ENCODE measurements around the gene ACTL10. TPM values are rescaled to one million over a fixed set of nuclear protein-coding genes. Genes with fewer than 3 reads are reported as not detected.

Gene ACTL10
- polyA plus RNA-seq, 3 donors from 2014 or later = 3.4 to 7.0 (median 3.9) TPM

GRCh38 chr20:33709905-33710541, 43.3 kb downstream of the ACTL10 start:
- Mint-ChIP-seq H3K27me3 (ENCODE audit: low read depth in 3 of 3) (peaks cover 0 to 2% (median 1%) of the 10 kb centered on the region in 3 donors), H3K27ac (peak overlapping the region in 1 of 6 donors; percentile 28), H3K4me3 (no peak overlapping the region), H3K4me1 (no peaks in the 10 kb centered on the region), H3K36me3 (peaks cover 24 to 33% (median 33%) of the 10 kb centered on the region in 3 donors), H3K9me3 (no peaks in the 10 kb centered on the region)
- no peak for DNase-seq

GRCh38 chr20:33710681-33711445, 44.1 kb downstream of the ACTL10 start:
- no peak for DNase-seq
- H3K4me3 Mint-ChIP-seq = no peak overlapping the region
- H3K27me3 Mint-ChIP-seq (ENCODE audit: low read depth in 3 of 3) = peaks cover 0 to 2% (median 1%) of the 10 kb centered on the region in 3 donors
- no peaks in the 10 kb centered on the region for H3K9me3 Mint-ChIP-seq
- H3K36me3 Mint-ChIP-seq = peaks cover 24 to 33% (median 33%) of the 10 kb centered on the region in 3 donors
- H3K4me1 Mint-ChIP-seq = no peaks in the 10 kb centered on the region
- no peak overlapping the region for H3K27ac Mint-ChIP-seq

GRCh38 chr20:33711446-33711738, 44.6 kb downstream of the ACTL10 start:
- H3K9me3 Mint-ChIP-seq = no peaks in the 10 kb centered on the region
- H3K27me3 Mint-ChIP-seq (ENCODE audit: low read depth in 3 of 3) = peaks cover 0 to 2% (median 1%) of the 10 kb centered on the region in 3 donors
- no peak for DNase-seq
- no peak overlapping the region for H3K27ac Mint-ChIP-seq
- H3K4me1 Mint-ChIP-seq = peaks cover 0 to 4% of the 10 kb centered on the region in 2 donors
- peaks cover 24 to 37% (median 36%) of the 10 kb centered on the region in 3 donors for H3K36me3 Mint-ChIP-seq
- H3K4me3 Mint-ChIP-seq = no peak overlapping the region

- no peak overlapping the region for H3K4me3 Mint-ChIP-seq
- peaks cover 0 to 2% (median 1%) of the 10 kb centered on the region in 3 donors for H3K27me3 Mint-ChIP-seq (ENCODE audit: low read depth in 3 of 3)
- peaks cover 8 to 15% of the 10 kb centered on the region in 2 donors for H3K4me1 Mint-ChIP-seq
- peaks cover 24 to 34% (median 31%) of the 10 kb centered on the region in 3 donors for H3K36me3 Mint-ChIP-seq
- no peak for DNase-seq
- no peak overlapping the region for H3K27ac Mint-ChIP-seq
- H3K9me3 Mint-ChIP-seq = no peaks in the 10 kb centered on the region
These were observed 47.2 kb downstream of the ACTL10 start for GRCh38 chr20:33713865-33714367.

- Mint-ChIP-seq H3K9me3 (no peaks in the 10 kb centered on the region), H3K4me1 (peaks cover 26 to 38% of the 10 kb centered on the region in 2 donors), H3K27ac (no peak overlapping the region), H3K27me3 (ENCODE audit: low read depth in 3 of 3) (peaks cover 2 to 16% (median 4%) of the 10 kb centered on the region in 3 donors), H3K36me3 (peaks cover 16 to 22% (median 21%) of the 10 kb centered on the region in 3 donors), H3K4me3 (no peak overlapping the region)
- no peak for DNase-seq
These were observed 49.8 kb downstream of the ACTL10 start for GRCh38 chr20:33716498-33716897.

Other genes with a start within 250 kb of the ACTL10 start
- 1 to 10 TPM in 2 of 3 donors, not detected in 1; 2.4 to 2.8 TPM for gene SNTA1, start 223.2 kb upstream of the ACTL10 start, polyA plus RNA-seq
- 10 to 100 TPM in 2 of 3 donors, 1 to 10 TPM in 1; 7.5 to 15.5 (median 11.0) TPM for gene CBFA2T2, start 176.8 kb upstream of the ACTL10 start, polyA plus RNA-seq
- gene C20orf144, start 4.6 kb upstream of the ACTL10 start, polyA plus RNA-seq = under 1 TPM in 2 of 3 donors, not detected in 1; 0.13 to 0.22 TPM
- gene NECAB3, start 7.5 kb downstream of the ACTL10 start, polyA plus RNA-seq = 1 to 10 TPM; 2.5 to 3.8 (median 2.9) TPM
- gene E2F1, start 19.4 kb downstream of the ACTL10 start, polyA plus RNA-seq = 1 to 10 TPM; 1.5 to 2.5 (median 1.8) TPM
- 10 to 100 TPM in 2 of 3 donors, 1 to 10 TPM in 1; 6.8 to 16.6 (median 14.1) TPM for gene PXMP4, start 53.4 kb downstream of the ACTL10 start, polyA plus RNA-seq
- 1 to 10 TPM in 2 of 3 donors, under 1 TPM in 1; 0.79 to 3.8 (median 1.7) TPM for gene ZNF341, start 65.1 kb downstream of the ACTL10 start, polyA plus RNA-seq
- 1 to 10 TPM; 1.3 to 8.1 (median 3.7) TPM for gene CHMP4B, start 144.4 kb downstream of the ACTL10 start, polyA plus RNA-seq